GM19452 (cell line): ENCODE data around the gene CNOT2.
A peak's percentile ranks its signal among the peaks of the same experiment; 100 is the strongest.
"Not testable (repeated sequence)": the region's sequence is repeated elsewhere in the genome, so short reads cannot be mapped to it uniquely, and the experiment has no call there.

Experiments
- ATAC-seq: cut with Tn5 transposase; IDR thresholded peaks from one replicate; pipeline ENCODE4 v1.9.1; 2021; ENCODE audit not compliant: unreplicated experiment

CNOT2 gene

DNA sequence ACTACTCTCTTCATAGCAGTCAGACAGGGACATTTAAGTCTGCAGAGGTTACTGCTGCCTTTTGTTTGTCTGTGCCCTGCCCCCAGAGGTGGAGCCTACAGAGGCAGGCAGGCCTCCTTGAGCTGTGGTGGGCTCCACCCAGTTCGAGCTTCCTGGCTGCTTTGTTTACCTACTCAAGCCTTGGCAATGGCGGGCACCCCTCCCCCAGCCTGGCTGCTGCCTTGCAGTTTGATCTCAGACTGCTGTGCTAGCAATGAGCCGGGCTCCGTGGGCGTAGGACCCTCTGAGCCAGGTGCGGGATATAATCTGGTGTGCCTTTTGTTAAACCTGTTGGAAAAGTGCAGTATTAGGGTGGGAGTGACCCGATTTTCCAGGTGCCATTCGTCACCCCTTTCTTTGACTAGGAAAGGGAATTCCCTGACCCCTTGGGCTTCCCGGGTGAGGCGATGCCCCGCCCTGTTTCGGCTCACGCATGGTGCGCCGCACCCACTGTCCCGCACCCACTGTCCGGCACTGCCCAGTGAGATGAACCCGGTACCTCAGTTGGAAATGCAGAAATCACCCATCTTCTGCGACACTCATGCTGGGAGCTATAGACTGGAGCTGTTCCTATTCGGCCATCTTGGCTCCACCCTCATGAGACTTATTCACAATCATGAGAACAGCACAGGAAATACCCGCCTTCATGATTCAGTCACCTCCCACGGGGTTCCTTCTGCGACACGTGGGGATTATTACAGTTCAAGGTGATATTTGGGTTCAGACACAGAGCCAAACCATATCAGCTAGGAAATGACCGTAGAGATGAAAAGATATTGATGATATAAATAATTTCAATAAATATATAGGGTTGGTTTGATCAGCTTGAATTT lies 61.7 kb downstream of the CNOT2 start:
- not testable (repeated sequence) for ATAC-seq

DNA sequence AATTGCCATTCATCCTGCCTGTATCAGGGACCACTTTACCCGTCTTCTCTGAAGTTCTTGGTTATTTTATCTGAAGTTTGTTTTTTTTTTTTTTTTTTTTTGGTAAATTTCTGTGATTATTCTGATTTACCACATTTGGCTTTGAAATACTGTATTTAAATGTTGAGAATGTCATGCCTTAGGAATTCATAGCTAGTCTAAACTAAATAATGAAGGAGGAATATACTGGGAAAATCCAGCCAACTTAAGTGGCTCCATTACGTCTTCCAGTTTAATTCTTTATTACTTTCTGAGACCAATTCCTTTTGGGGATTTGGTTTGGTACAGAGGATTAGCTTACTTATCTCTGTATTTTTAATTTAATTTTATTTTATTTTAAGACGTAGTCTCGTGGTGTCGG lies 62.6 kb downstream of the CNOT2 start:
- ATAC-seq, result no peak

DNA sequence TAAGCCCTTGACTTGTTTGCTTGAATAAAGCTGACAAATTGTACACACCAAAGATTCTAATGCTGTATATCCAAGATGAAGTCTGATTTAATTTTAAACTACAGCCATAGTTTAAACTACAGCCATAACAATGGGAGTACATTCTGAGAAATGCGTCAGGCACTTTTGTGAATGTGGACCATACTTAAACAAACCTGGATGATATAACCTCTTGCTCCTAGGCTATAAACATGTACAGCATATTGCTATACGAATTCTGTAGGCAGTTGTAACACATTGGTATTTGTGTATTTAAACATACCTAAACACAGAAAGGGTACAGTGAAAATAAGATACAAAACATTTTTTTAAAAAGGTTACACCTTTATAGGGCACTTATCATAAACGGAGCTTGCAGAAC lies 63.4 kb downstream of the CNOT2 start:
- ATAC-seq, result no peak

DNA sequence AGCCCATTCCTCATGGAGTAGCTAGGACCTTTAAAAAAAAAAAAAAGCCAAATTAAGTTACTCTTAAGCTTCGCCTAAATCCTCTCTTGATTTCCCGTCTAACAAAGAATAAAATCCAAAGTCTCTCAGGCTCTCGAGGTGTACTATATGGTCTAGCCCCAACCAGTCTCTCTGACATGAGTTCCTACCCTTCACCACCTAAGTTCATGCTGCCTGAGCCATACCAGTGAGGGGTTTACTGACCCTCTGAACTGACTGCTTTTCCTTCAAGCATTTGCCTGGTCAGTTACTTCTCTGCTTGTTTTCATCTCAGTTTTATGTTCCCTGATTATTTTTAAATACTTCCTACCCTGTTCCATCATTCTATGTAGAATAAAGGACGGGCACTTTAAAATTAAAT lies 64.6 kb downstream of the CNOT2 start:
- ATAC-seq, result no peak

DNA sequence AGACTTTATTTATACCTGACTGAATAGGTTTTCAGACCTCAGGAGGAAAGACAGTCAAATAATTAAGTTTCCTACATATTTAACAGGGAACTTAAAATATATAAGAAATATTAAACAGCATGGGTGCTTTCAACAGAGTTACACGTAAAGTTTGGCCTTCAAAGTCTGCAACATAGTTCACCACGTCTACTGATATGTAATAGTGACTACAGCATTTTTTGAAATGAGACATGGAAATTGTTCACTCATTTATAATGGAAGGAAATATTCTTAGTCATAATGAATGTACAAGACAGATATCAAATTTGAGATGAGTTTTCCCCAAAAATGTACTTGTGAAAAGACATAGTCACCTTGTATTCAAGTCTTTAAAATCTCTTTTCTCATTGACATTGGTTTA lies 66.1 kb downstream of the CNOT2 start:
- no peak for ATAC-seq

DNA sequence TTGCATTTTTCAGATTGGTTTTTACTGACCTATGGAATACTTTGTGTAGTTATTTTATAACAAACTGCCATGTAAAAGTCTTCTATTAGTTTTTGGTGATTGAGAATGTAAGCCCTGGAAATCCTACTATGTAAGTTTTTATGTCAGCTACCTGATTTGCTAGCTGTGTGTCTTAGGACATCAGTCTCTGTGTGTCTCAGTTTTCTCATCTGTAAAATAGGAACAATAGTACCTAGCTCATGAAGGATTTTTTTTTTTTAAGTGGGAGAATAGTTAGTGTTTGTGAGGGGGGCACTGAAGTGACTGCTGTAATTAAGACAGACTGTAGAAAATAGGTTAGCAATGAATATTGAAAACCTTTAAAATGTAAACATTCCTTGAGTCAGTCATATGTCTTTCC lies 70.9 kb downstream of the CNOT2 start:
- no peak for ATAC-seq

DNA sequence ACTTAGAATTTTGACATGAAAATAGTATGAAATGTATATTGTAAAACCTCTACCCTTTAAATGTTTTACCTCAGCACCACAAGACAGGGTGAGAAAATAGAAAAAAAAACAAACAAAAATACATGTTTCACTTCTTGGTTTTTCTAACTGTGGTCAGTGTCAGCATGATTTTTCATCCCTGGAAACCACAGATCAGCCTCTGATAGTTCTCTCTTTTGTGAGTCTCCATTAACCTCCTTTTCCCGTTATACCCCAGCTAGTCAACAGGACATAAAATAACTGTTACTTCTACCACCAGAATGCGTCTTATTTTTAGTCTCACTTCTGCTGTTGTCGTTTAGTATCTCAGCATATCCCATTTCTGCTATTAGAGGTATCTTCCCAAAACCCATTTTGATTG lies 74.5 kb downstream of the CNOT2 start:
- peak; percentile 97 for ATAC-seq

DNA sequence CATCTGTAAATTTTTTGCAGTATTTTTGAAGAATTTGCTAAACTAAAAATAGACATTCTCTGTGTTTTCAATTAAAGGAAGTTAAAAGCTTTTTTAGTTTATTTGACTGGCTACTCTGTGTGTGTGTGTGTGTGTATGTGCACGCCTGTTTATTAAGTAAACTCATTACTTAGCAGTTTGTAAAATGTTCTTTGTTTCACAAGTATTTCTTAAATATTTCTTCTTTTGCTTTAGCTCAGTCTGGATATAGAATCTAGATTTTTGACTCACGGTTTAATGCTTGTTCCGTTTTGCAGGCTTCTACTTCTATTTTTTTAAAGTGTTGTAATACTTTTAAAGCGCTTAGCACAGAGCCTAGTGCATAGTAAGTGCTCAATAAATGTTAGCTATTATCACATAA lies 76.4 kb downstream of the CNOT2 start:
- no peak for ATAC-seq

DNA sequence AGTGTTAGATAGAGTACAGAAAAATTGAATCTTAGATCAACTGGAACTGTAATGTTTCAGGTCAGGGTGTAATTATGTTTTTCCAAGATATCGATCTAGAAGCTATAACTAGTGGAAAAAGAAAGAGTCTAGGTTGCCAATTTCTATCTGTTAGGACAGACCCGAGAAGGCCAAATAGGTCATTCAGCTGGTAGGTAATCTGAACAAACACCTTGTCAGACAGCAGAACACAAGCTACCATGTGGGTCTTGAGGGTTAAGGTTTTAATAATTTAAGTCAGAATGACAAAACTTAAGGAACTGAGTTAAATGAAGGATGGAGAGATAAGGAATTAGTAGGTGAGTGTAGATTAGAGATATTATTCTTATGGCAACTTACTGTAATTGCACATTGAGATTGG lies 78.0 kb downstream of the CNOT2 start:
- ATAC-seq, result no peak

DNA sequence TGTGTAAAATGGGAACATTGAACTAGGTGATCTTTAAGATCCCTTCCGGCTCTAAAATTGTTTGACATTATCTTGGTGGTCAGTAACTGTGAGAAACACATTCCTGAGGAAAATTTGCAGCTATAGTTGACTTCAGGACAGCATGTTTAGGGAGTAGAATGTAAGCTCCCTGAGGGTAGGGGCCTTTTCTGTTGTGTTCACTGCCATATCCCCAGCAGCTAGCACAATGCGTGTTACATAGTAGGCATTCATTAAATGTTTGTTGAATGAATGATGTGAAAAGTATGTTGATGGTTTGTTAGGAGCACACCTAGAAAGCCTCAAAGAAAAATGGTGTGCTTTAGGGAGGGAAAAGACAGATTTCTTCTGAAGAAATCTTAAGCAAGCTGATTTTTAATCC lies 84.3 kb downstream of the CNOT2 start:
- ATAC-seq, result no peak

DNA sequence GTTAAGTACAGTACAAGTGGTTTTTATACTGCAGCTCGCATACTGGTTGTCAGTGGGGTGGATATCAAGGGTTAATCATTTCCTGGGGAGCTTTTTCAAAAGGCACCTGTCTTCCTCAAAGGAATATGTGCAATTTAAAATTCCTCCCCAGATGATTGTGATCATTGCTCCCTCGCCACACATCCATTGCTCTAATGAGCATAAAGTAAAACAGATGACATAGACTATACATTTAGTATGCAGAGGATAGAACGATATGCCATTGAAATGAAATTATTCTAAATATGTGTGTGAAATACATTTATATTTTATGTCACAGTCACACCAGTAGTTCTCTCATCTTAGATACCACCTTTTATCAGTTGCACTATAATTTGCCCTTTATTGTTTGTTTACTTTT lies 86.5 kb downstream of the CNOT2 start:
- no peak for ATAC-seq

DNA sequence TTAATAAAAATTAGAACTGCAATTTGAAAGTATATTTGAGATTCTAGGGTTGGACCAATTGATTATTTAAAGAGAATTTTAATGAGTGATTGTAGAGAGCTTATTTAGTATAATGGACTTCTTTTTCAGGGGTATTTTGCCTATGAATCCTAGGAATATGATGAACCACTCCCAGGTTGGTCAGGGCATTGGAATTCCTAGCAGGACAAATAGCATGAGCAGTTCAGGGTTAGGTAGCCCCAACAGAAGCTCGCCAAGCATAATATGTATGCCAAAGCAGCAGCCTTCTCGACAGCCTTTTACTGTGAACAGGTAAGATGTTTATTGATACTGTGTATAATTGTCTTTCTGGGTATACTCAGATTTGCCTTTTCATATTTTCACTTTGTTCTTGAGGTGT lies 86.9 kb downstream of the CNOT2 start:
- no peak for ATAC-seq

DNA sequence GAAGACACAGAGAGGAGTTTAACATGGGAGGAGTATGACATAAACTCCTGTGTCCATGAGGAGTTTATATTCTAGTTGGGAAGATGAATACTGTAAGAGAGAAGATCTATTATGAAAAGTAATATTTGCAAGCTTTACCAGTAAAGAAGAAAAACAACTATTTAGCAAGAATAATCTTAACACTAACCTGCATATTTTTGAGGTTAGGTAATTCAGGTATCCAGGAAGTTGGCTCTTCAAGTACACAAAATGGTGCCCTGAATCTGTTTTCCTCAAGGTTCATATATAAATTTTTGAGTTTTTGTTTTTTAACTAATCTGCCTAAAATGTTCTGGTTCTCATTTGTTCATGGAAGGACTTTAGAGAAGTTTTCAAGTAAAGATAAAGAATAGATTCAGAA lies 89.0 kb downstream of the CNOT2 start:
- no peak for ATAC-seq

DNA sequence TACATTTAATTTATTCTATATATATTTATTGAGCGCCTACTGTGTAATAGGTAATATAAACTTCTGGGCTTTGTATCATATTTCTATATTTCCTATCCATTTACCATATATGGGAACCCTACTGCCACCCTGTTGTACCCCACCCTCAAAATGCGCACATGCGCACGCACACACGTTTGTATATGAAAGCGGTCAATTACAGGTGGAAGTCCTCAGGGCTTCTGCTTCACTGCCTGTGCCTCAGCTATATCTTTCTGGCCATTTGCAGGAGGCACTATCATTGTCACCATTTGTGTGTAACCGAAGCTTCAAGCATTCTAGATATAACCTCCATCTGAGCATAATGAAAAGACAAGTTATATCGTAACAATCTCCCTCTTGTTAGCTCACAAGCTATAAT lies 91.5 kb downstream of the CNOT2 start:
- ATAC-seq, result no peak

DNA sequence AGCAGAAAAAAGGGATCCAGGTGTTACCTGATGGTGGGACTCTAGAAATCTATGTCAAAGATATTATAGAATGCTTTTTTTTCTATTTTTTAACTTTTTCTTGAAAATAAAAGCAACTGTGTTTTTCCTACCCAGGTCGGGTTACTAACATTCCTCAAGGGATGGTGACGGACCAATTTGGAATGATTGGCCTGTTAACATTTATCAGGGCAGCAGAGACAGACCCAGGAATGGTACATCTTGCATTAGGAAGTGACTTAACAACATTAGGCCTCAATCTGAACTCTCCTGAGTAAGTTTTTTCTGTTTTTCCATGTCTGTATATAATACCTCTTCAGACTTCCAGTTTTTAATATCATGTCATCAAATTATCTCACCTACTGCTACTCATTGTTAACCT lies 95.3 kb downstream of the CNOT2 start:
- ATAC-seq, result no peak

DNA sequence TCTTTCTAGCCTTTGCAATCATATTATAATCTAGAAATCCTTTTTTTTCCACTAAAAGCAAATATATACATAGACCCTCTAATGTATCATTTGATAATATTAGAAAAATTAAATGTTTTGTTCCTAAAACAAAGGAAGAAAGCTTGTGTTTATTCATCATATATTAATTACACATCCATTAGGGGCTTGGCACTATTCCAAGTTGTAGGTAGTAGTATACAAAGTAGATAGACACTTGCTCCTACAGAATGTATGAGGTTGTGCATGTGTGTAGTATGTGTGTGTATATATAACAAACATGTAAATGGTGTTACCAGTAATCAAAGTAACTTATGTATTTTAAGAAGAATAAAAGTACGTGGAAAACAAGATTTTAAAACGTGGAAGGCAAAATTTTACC lies 107.8 kb downstream of the CNOT2 start:
- ATAC-seq, result no peak

DNA sequence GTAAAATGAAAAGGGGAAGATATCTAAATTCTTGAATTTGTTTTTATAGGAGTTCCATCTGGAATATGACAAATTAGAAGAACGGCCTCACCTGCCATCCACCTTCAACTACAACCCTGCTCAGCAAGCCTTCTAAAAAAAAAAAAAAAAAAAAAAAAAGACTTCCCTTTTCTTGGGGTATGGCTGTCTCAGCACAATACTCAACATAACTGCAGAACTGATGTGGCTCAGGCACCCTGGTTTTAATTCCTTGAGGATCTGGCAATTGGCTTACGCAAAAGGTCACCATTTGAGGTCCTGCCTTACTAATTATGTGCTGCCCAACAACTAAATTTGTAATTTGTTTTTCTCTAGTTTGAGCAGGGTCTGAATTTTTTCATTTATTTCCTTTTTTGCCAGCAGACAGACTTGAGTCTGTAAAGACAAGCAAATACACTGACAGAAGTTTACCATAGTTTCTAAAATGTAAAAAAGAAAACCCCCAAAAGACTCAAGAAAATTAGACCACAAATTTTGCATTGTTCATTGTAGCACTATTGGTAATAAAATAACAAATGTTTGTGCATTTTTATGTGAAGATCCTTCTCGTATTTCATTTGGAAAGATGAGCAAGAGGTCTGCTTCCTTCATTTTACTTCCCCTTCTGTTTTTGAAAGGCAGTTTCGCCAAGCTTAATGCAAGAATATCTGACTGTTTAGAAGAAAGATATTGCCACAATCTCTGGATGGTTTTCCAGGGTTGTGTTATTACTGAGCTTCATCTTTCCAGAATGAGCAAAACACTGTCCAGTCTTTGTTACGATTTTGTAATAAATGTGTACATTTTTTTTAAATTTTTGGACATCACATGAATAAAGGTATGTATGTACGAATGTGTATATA lies 110.8 kb downstream of the CNOT2 start:
- no peak for ATAC-seq

DNA sequence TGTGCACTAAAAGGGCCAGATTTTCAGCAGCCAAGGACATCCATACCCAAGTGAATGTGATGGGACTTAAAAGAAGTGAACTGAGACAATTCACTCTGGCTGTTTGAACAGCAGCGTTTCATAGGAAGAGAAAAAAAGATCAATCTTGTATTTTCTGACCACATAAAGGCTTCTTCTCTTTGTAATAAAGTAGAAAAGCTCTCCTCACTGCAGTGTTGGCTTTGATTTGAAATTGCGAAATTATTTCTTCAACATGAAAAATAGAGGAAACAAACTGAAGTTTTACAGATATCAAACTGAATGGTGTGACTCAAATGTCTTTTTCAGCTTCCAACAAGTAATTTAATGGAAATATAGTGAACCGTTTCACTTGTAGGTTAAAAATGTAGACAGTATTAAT lies 111.6 kb downstream of the CNOT2 start:
- no peak for ATAC-seq

DNA sequence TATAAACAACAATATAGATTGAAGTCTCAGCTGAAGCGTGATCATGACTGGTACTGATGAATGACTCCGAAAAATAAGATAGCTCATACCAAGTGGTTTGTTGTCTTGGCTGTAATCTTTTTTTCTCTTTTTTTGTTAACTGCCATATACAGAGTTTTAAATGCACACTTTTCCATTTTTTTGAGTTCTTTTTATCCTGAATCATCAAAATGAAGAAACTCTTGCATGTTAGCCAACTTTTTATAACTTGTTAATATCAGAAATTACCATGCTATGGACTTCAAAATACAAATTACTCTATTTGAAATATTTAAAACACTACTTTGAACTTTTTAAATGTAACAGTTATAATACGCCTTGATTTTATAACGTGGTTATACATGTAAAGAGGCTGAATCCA lies 112.7 kb downstream of the CNOT2 start:
- no peak for ATAC-seq

DNA sequence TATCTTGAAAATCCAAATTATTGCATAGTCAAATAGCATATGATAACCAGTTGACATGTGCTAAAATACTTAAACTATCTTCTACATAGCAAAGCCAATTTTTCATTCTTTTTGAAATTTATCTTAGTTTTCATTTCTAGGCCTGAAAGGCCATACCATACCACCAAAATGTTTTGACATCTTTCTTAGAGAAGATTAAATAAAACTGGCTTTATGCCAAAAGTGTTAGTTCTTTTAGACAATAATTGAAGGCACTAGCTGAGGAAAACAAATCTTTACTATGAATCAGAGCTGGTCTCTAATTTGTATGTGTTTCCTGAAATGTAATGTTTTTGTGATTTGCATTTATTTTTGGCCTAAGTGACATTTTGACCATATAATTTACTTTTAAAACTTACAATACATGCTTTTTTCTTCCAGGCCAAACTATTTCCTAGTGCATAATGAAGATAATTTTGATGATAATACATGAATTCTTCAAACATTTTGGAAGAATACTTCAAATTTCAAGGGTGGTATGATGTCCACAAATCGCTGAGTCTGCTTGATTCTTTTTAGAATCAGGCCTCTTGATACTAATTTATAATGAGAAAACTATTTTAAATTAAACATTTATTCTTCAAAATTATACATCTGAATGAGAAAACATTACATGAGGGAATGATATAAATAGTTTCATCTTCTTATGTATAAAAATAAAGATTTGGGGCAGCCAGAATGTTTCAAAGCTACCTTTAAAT lies 116.4 kb downstream of the CNOT2 start:
- no peak for ATAC-seq

DNA sequence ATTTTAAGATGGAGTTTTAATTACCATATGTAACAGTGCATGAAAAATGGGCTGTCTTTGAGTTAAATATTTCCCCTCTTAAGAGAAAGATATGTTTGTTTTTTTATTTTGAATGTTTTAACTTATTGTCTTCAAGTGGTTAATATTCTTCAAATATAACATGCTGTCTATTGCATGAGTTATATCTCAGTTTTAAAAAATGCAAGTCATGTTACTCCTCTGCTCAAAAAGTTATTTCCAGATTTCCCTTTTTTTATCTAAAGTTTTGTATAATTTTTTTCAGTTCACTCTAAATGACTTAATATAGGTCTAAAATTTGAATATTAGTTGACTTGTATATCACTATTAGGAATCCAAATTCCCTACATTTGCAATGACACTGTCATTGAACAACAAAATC lies 117.0 kb downstream of the CNOT2 start:
- ATAC-seq, result no peak
